Type B pancreatic cell (in vitro differentiated cells): ENCODE results near the gene LRRC73. TPM values are rescaled to one million over a fixed set of nuclear protein-coding genes. Genes with fewer than 3 reads are reported as not detected.

Source experiments
- DNase-seq: peaks from one replicate; pipeline ENCODE4 v3.0.0; 2021; ENCODE audit warnings: mixed read lengths; ENCODE audit not compliant: unreplicated experiment; ENCODE audit errors: extremely low spot score
- H3K27ac Mint-ChIP-seq: 2 replicates; pipeline ENCODE4 v1.8.0; 2021; ENCODE audit warnings: mild to moderate bottlenecking, mixed read lengths
- H3K27me3 Mint-ChIP-seq: 2 replicates; pipeline ENCODE4 v1.8.0; 2021; ENCODE audit warnings: mixed read lengths
- H3K36me3 Mint-ChIP-seq: 2 replicates; pipeline ENCODE4 v1.8.0; 2021; ENCODE audit warnings: mixed read lengths
- H3K4me1 Mint-ChIP-seq: one replicate; pipeline ENCODE4 v1.8.0; 2021; ENCODE audit warnings: mixed read lengths; ENCODE audit not compliant: unreplicated experiment
- H3K4me3 Mint-ChIP-seq: 2 replicates; pipeline ENCODE4 v1.8.0; 2021; ENCODE audit warnings: mild to moderate bottlenecking, mixed read lengths
- H3K9me3 Mint-ChIP-seq: 2 replicates; pipeline ENCODE4 v1.8.0; 2021; ENCODE audit warnings: mixed read lengths
- total RNA-seq: library from RNA; stranded (reverse); gene quantifications from 2 replicates; pipeline ENCODE4 v1.2.1, GENCODE V29; 2021; ENCODE audit warnings: low replicate concordance
- TF ChIP-seq, protein P1 (sequence below): fragments of 200-600 bp; sonication (generic); conservative IDR thresholded peaks from 2 replicates; pipeline ENCODE4 v1.5.0; 2021; ENCODE audit warnings: antibody characterized with exemption, mild to moderate bottlenecking

LRRC73 gene
- total RNA-seq, 1 donor from 2014 or later = 2.9 TPM

- H3K4me1 Mint-ChIP-seq = peaks cover 25% of the 10 kb centered on the region
- no peaks in the 10 kb centered on the region for H3K27me3 Mint-ChIP-seq
- TF ChIP-seq, protein P1, sequence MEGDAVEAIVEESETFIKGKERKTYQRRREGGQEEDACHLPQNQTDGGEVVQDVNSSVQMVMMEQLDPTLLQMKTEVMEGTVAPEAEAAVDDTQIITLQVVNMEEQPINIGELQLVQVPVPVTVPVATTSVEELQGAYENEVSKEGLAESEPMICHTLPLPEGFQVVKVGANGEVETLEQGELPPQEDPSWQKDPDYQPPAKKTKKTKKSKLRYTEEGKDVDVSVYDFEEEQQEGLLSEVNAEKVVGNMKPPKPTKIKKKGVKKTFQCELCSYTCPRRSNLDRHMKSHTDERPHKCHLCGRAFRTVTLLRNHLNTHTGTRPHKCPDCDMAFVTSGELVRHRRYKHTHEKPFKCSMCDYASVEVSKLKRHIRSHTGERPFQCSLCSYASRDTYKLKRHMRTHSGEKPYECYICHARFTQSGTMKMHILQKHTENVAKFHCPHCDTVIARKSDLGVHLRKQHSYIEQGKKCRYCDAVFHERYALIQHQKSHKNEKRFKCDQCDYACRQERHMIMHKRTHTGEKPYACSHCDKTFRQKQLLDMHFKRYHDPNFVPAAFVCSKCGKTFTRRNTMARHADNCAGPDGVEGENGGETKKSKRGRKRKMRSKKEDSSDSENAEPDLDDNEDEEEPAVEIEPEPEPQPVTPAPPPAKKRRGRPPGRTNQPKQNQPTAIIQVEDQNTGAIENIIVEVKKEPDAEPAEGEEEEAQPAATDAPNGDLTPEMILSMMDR = no peak
- H3K9me3 Mint-ChIP-seq = no peaks in the 10 kb centered on the region
- peak overlapping the region; percentile 72 for H3K27ac Mint-ChIP-seq
- no peak for DNase-seq
- H3K36me3 Mint-ChIP-seq = no peaks in the 10 kb centered on the region
- no peak overlapping the region for H3K4me3 Mint-ChIP-seq
Observed at GRCh38 chr6:43494321-43494720, 15.8 kb downstream of the LRRC73 start.

- H3K36me3 Mint-ChIP-seq = no peaks in the 10 kb centered on the region
- H3K4me3 Mint-ChIP-seq = no peak overlapping the region
- H3K9me3 Mint-ChIP-seq = no peaks in the 10 kb centered on the region
- TF ChIP-seq, protein P1 = no peak
- peaks cover 30% of the 10 kb centered on the region for H3K4me1 Mint-ChIP-seq
- H3K27ac Mint-ChIP-seq = peak overlapping the region; percentile 72
- no peaks in the 10 kb centered on the region for H3K27me3 Mint-ChIP-seq
- DNase-seq = no peak
Observed at GRCh38 chr6:43493833-43494232, 16.3 kb downstream of the LRRC73 start.

DNA sequence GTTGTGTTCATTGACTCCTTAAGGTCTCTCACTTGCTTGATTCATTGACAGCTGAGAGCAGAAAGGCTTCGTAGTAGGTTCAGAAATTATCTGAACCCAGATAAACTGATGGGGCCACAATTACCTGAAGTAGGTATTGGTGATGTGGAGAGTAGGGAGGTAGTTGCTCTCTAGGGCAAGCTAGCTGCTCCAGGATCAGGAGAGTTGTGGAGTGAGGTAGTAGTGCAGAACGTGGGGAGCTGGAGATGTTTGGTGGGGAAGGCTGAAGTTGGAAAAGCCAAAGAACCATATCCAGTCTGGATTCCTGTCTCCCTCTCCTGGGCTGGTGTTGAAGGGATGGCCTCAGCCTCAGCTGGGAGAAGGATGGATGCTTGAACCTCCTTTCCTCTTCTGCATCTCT is 16.9 kb downstream of the LRRC73 start:
- H3K4me3 Mint-ChIP-seq = no peak overlapping the region

GRCh38 chr6:43492673-43493072 is 17.5 kb downstream of the LRRC73 start:
- DNase-seq = no peak
- Mint-ChIP-seq H3K27me3 (no peaks in the 10 kb centered on the region), H3K4me3 (no peak overlapping the region), H3K9me3 (no peaks in the 10 kb centered on the region), H3K27ac (no peak overlapping the region), H3K4me1 (peaks cover 37% of the 10 kb centered on the region), H3K36me3 (no peaks in the 10 kb centered on the region)
- TF ChIP-seq, protein P1 = no peak

More for the DNA sequence above, 16.9 kb downstream of the LRRC73 start:
- TF ChIP-seq, protein P1 = no peak
- DNase-seq = no peak
- H3K27me3 Mint-ChIP-seq = no peaks in the 10 kb centered on the region
- no peaks in the 10 kb centered on the region for H3K36me3 Mint-ChIP-seq
- peak overlapping the region; percentile 24 for H3K27ac Mint-ChIP-seq
- H3K4me1 Mint-ChIP-seq = peaks cover 35% of the 10 kb centered on the region
- no peaks in the 10 kb centered on the region for H3K9me3 Mint-ChIP-seq

- Mint-ChIP-seq H3K27ac (no peak overlapping the region), H3K4me3 (no peak overlapping the region), H3K9me3 (no peaks in the 10 kb centered on the region), H3K4me1 (peaks cover 37% of the 10 kb centered on the region), H3K27me3 (no peaks in the 10 kb centered on the region), H3K36me3 (no peaks in the 10 kb centered on the region)
- DNase-seq = no peak
- TF ChIP-seq, protein P1 = no peak
Observed at GRCh38 chr6:43491750-43492661, 18.1 kb downstream of the LRRC73 start.
